ENCODE results near the gene AP3B2.

GRCh38 chr15:82680200-82681102 lies 29.2 kb downstream of the AP3B2 start:
- TF ChIP-seq ELK1 (IDR thresholded peaks at IDR 0.05; ENCODE audit: borderline replicate concordance, low read depth, low read length) (no peak), POLR2A (IDR thresholded peaks at IDR 0.05; ENCODE audit: low read depth, low read length) (no peak), RAD21 (IDR thresholded peaks at IDR 0.05; ENCODE audit: low read length) (no peak), SMC3 (IDR thresholded peaks at IDR 0.05; ENCODE audit: low read depth, low read length) (no peak), CEBPB (IDR thresholded peaks at IDR 0.05; ENCODE audit: low read depth, low read length) (no peak), BHLHE40 (IDR thresholded peaks at IDR 0.05; ENCODE audit: low read depth, low read length) (no peak), MAFK (IDR thresholded peaks at IDR 0.05; ENCODE audit: low read depth, low read length) (no peak), RFX5 (IDR thresholded peaks at IDR 0.05; ENCODE audit: low read depth, low read length) (no peak), CHD1 (IDR thresholded peaks at IDR 0.05; ENCODE audit: low read depth, low read length) (no peak), USF2 (IDR thresholded peaks at IDR 0.05; ENCODE audit: low read depth, low read length) (no peak), FOS (IDR thresholded peaks at IDR 0.05; ENCODE audit: low read depth, low read length) (no peak), MAZ (IDR thresholded peaks at IDR 0.05; ENCODE audit: borderline replicate concordance, low read depth, low read length) (no peak), RCOR1 (IDR thresholded peaks at IDR 0.05; ENCODE audit: insufficient replicate concordance, low read length) (no peak)
- TF ChIP-seq, protein P1, sequence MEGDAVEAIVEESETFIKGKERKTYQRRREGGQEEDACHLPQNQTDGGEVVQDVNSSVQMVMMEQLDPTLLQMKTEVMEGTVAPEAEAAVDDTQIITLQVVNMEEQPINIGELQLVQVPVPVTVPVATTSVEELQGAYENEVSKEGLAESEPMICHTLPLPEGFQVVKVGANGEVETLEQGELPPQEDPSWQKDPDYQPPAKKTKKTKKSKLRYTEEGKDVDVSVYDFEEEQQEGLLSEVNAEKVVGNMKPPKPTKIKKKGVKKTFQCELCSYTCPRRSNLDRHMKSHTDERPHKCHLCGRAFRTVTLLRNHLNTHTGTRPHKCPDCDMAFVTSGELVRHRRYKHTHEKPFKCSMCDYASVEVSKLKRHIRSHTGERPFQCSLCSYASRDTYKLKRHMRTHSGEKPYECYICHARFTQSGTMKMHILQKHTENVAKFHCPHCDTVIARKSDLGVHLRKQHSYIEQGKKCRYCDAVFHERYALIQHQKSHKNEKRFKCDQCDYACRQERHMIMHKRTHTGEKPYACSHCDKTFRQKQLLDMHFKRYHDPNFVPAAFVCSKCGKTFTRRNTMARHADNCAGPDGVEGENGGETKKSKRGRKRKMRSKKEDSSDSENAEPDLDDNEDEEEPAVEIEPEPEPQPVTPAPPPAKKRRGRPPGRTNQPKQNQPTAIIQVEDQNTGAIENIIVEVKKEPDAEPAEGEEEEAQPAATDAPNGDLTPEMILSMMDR (conservative IDR thresholded peaks at IDR 0.05; ENCODE audit: low read depth, low read length) = no peak

Data from IMR-90 (cell line).